HepG2 (cell line): ENCODE data around the gene SQSTM1. TPM values are rescaled to one million over a fixed set of nuclear protein-coding genes. Genes with fewer than 3 reads are reported as not detected.

Source experiments
- BORCS8-MEF2B ChIP-seq: sonication (generic); formaldehyde crosslinking; IDR thresholded peaks from 2 replicates; pipeline ENCODE4 v1.8.0; 2022; ENCODE audit warnings: mild to moderate bottlenecking, missing genetic modification reagents
- EEA1 ChIP-seq: sonication (generic); formaldehyde crosslinking; IDR thresholded peaks from 2 replicates; pipeline ENCODE4 v1.5.1; 2020; ENCODE audit warnings: mild to moderate bottlenecking, missing genetic modification reagents, borderline replicate concordance
- GABPA ChIP-seq, 2 experiments: IDR thresholded peaks; 2 replicates each; pipeline ENCODE4 v1.6.1; 2011 to 2016; ENCODE audit warnings: low read depth in 2 of 2, low read length in 1 of 2, missing biosample characterization in 1 of 2, missing genetic modification characterization in 1 of 2
- IKZF4 ChIP-seq: sonication (generic); formaldehyde crosslinking; IDR thresholded peaks from 2 replicates; pipeline ENCODE4 v1.5.1; 2020; ENCODE audit warnings: borderline replicate concordance, mild to moderate bottlenecking, low read depth, missing genetic modification reagents; ENCODE audit errors: not compliant biosample characterization
- PCBP1 ChIP-seq: fragments of 200-400 bp; formaldehyde crosslinking; IDR thresholded peaks from 2 replicates; pipeline ENCODE4 v1.6.1; 2017; ENCODE audit warnings: mild to moderate bottlenecking, low read depth, low read length, borderline replicate concordance
- REL ChIP-seq: sonication (generic); formaldehyde crosslinking; conservative IDR thresholded peaks from 2 replicates; pipeline ENCODE4 v1.8.0; 2022; ENCODE audit warnings: mild to moderate bottlenecking, missing genetic modification reagents, moderate library complexity
- ZNF101 ChIP-seq: sonication (generic); formaldehyde crosslinking; IDR thresholded peaks from 2 replicates; pipeline ENCODE4 v1.4.0; 2020; ENCODE audit warnings: mild to moderate bottlenecking, low read depth, missing genetic modification reagents, borderline replicate concordance
- ZNF121 ChIP-seq: sonication (generic); formaldehyde crosslinking; IDR thresholded peaks from 2 replicates; pipeline ENCODE4 v1.5.0; 2020; ENCODE audit warnings: mild to moderate bottlenecking, missing genetic modification reagents
- ZNF607 ChIP-seq: sonication (generic); formaldehyde crosslinking; IDR thresholded peaks from 2 replicates; pipeline ENCODE4 v1.5.1; 2020; ENCODE audit warnings: missing genetic modification reagents, mild to moderate bottlenecking, borderline replicate concordance
- ZNF615 ChIP-seq: sonication (generic); formaldehyde crosslinking; IDR thresholded peaks from 2 replicates; pipeline ENCODE4 v1.5.0; 2020; ENCODE audit warnings: mild to moderate bottlenecking, missing genetic modification reagents, borderline replicate concordance
- ZNF703 ChIP-seq: sonication (generic); formaldehyde crosslinking; IDR thresholded peaks from 2 replicates; pipeline ENCODE4 v1.5.1; 2020; ENCODE audit warnings: missing genetic modification reagents, mild to moderate bottlenecking, moderate library complexity, borderline replicate concordance
- ZNF780A ChIP-seq: sonication (generic); formaldehyde crosslinking; IDR thresholded peaks from 2 replicates; pipeline ENCODE4 v1.8.0; 2022; ENCODE audit warnings: mild to moderate bottlenecking, missing genetic modification reagents, moderate library complexity
- ZSCAN30 ChIP-seq: sonication (generic); formaldehyde crosslinking; IDR thresholded peaks from 2 replicates; pipeline ENCODE4 v1.5.0; 2020; ENCODE audit warnings: mild to moderate bottlenecking, missing genetic modification reagents
- polyA plus RNA-seq, 8 experiments: library from polyadenylated mRNA; depleted of rRNA in 3 of 8; stranded (reverse) in 7 of 8; unstranded in 1 of 8; fragments of >200 nt; fragmentation: Illumina TruSeq in 4 of 8; extraction: Trizol in 4 of 8; gene quantifications; 2 replicates each; pipeline versions ENCODE4 v1.2.1 to v1.2.3, GENCODE V29; 2011 to 2016; ENCODE audit warnings: low read depth in 4 of 8, missing spikeins in 1 of 8, mixed read lengths in 1 of 8; ENCODE audit not compliant: insufficient read depth in 1 of 8
- total RNA-seq, 5 experiments: library from RNA; depleted of rRNA; stranded (reverse); fragments of >200 nt; fragmentation: Illumina TruSeq; extraction: Trizol; gene quantifications; 2 replicates each; pipeline ENCODE4 v1.2.3, GENCODE V29; 2016; ENCODE audit warnings: low read depth in 1 of 5
- TF ChIP-seq, protein P1 (sequence below): sonication (generic); formaldehyde crosslinking; IDR thresholded peaks from 2 replicates; pipeline ENCODE4 v1.9.0; 2021; ENCODE audit warnings: mild to moderate bottlenecking, missing genetic modification reagents
- TF ChIP-seq, protein P2 (sequence below): sonication (generic); formaldehyde crosslinking; IDR thresholded peaks from 2 replicates; pipeline ENCODE4 v1.4.0; 2020; ENCODE audit warnings: mild to moderate bottlenecking, missing genetic modification reagents
- TF ChIP-seq, protein P3 (sequence below): sonication (generic); formaldehyde crosslinking; conservative IDR thresholded peaks from 2 replicates; pipeline ENCODE4 v1.4.0; 2020; ENCODE audit warnings: missing genetic modification reagents

SQSTM1 gene
- total and polyA plus RNA-seq, 2 of the 13 experiments (the other 11 are each of a cell fraction or from before 2014, with no cell fraction given): 90.9 to 160 TPM

DNA sequence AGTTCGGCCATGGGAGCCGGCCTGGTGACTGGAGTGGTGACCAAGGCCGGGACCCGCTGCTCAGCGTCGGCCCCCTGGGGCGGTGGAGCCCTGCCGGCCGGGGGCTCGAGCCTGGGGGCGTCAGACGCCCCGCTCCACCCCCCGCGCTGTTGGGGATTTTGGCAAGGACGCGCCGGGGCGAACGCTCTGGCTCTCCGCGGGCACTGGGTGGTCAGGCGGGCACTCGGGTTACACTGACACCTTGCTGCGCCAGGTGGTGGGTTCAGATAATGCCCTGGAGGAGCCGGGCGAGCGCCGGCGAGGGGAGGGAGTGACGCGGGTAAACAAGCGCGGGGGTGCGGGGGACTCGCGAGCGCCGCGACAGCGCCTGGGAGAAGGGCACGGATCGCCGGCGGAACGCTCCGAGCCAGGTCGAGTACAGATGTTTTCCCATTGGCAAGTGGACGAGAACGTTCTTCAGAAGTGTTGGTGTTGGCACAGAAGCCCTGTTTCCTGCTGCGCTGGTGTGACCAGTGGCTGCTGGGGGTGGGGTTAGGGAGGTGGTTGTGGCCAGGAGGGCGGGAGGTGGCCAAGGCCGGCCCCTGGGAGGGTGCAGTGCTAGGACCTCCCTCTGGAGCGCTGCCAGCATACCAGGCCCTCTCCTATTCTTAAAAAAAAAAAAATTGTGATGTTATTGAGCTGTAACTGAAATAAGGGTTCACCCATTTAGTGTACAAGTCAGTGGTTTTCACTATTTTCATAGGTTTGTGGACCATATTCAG is 773 bp downstream of the SQSTM1 start (continued):
- TF ChIP-seq, protein P1, sequence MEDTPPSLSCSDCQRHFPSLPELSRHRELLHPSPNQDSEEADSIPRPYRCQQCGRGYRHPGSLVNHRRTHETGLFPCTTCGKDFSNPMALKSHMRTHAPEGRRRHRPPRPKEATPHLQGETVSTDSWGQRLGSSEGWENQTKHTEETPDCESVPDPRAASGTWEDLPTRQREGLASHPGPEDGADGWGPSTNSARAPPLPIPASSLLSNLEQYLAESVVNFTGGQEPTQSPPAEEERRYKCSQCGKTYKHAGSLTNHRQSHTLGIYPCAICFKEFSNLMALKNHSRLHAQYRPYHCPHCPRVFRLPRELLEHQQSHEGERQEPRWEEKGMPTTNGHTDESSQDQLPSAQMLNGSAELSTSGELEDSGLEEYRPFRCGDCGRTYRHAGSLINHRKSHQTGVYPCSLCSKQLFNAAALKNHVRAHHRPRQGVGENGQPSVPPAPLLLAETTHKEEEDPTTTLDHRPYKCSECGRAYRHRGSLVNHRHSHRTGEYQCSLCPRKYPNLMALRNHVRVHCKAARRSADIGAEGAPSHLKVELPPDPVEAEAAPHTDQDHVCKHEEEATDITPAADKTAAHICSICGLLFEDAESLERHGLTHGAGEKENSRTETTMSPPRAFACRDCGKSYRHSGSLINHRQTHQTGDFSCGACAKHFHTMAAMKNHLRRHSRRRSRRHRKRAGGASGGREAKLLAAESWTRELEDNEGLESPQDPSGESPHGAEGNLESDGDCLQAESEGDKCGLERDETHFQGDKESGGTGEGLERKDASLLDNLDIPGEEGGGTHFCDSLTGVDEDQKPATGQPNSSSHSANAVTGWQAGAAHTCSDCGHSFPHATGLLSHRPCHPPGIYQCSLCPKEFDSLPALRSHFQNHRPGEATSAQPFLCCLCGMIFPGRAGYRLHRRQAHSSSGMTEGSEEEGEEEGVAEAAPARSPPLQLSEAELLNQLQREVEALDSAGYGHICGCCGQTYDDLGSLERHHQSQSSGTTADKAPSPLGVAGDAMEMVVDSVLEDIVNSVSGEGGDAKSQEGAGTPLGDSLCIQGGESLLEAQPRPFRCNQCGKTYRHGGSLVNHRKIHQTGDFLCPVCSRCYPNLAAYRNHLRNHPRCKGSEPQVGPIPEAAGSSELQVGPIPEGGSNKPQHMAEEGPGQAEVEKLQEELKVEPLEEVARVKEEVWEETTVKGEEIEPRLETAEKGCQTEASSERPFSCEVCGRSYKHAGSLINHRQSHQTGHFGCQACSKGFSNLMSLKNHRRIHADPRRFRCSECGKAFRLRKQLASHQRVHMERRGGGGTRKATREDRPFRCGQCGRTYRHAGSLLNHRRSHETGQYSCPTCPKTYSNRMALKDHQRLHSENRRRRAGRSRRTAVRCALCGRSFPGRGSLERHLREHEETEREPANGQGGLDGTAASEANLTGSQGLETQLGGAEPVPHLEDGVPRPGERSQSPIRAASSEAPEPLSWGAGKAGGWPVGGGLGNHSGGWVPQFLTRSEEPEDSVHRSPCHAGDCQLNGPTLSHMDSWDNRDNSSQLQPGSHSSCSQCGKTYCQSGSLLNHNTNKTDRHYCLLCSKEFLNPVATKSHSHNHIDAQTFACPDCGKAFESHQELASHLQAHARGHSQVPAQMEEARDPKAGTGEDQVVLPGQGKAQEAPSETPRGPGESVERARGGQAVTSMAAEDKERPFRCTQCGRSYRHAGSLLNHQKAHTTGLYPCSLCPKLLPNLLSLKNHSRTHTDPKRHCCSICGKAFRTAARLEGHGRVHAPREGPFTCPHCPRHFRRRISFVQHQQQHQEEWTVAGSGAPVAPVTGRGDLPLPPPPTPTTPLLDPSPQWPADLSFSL (CRISPR knock-in tag): no peak
- TF ChIP-seq PCBP1 (no peak), BORCS8-MEF2B (CRISPR knock-in tag) (no peak), ZNF607 (peak; percentile 75; the same call in 1 of the 2 replicates), ZSCAN30 (no peak), ZNF780A (0 out of 2 replicates have a peak, but pooled peaks have one; percentile 34), EEA1 (CRISPR knock-in tag) (no peak), ZNF121 (no peak), ZNF703 (CRISPR knock-in tag) (peak; percentile 63; the same call in 1 of the 2 replicates), REL (CRISPR knock-in tag) (no peak), IKZF4 (no peak), ZNF101 (CRISPR knock-in tag) (no peak), ZNF615 (CRISPR knock-in tag) (no peak), GABPA (IDR thresholded peaks at IDR 0.05; ENCODE audit: low read depth, low read length) (no peak), GABPA (CRISPR knock-in tag; IDR thresholded peaks at IDR 0.05; ENCODE audit: low read depth) (no peak)
- TF ChIP-seq, protein P2, sequence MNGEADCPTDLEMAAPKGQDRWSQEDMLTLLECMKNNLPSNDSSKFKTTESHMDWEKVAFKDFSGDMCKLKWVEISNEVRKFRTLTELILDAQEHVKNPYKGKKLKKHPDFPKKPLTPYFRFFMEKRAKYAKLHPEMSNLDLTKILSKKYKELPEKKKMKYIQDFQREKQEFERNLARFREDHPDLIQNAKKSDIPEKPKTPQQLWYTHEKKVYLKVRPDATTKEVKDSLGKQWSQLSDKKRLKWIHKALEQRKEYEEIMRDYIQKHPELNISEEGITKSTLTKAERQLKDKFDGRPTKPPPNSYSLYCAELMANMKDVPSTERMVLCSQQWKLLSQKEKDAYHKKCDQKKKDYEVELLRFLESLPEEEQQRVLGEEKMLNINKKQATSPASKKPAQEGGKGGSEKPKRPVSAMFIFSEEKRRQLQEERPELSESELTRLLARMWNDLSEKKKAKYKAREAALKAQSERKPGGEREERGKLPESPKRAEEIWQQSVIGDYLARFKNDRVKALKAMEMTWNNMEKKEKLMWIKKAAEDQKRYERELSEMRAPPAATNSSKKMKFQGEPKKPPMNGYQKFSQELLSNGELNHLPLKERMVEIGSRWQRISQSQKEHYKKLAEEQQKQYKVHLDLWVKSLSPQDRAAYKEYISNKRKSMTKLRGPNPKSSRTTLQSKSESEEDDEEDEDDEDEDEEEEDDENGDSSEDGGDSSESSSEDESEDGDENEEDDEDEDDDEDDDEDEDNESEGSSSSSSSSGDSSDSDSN (CRISPR knock-in tag): peak; percentile 45
- TF ChIP-seq, protein P3, sequence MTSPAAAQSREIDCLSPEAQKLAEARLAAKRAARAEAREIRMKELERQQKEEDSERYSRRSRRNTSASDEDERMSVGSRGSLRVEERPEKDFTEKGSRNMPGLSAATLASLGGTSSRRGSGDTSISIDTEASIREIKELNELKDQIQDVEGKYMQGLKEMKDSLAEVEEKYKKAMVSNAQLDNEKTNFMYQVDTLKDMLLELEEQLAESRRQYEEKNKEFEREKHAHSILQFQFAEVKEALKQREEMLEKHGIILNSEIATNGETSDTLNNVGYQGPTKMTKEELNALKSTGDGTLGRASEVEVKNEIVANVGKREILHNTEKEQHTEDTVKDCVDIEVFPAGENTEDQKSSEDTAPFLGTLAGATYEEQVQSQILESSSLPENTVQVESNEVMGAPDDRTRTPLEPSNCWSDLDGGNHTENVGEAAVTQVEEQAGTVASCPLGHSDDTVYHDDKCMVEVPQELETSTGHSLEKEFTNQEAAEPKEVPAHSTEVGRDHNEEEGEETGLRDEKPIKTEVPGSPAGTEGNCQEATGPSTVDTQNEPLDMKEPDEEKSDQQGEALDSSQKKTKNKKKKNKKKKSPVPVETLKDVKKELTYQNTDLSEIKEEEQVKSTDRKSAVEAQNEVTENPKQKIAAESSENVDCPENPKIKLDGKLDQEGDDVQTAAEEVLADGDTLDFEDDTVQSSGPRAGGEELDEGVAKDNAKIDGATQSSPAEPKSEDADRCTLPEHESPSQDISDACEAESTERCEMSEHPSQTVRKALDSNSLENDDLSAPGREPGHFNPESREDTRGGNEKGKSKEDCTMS (CRISPR knock-in tag): no peak
